ENCODE data around the gene SLC49A4.

GRCh38 chr3:122915300-122916055 lies 120.6 kb downstream of the SLC49A4 start:
- no peak for TF ChIP-seq CTCF (IDR thresholded peaks at IDR 0.05)
- TF ChIP-seq POLR2A (IDR thresholded peaks at IDR 0.05) = no peak

Measured in adrenal gland (tissue), 5 donors.